Neural progenitor cell (in vitro differentiated cells): ENCODE data around the gene OSBPL8. TPM values are rescaled to one million over a fixed set of nuclear protein-coding genes. Genes with fewer than 3 reads are reported as not detected.

Experiments used
- DNase-seq: peaks from one replicate; pipeline ENCODE4 v3.0.0-alpha.2; 2016; ENCODE audit warnings: low spot score
- H2AFZ ChIP-seq: fragments of 200-600 bp; sonication (generic); replicated peaks from 2 replicates; pipeline ENCODE4 v1.6.1; 2016; ENCODE audit warnings: antibody characterized with exemption
- H3F3A ChIP-seq: fragments of 200-600 bp; sonication (generic); 2 replicates; pipeline ENCODE4 v1.6.1; 2016; ENCODE audit warnings: antibody characterized with exemption, low read depth
- H3K27ac ChIP-seq: fragments of 200-600 bp; sonication (generic); 2 replicates; pipeline ENCODE4 v1.5.1; 2016; ENCODE audit warnings: mild to moderate bottlenecking
- H3K27me3 ChIP-seq: fragments of 200-600 bp; sonication (generic); 2 replicates; pipeline ENCODE4 v1.6.1; 2016; ENCODE audit warnings: mild to moderate bottlenecking, moderate library complexity
- H3K36me3 ChIP-seq: fragments of 200-600 bp; sonication (generic); 2 replicates; pipeline ENCODE4 v1.5.1; 2016
- H3K4me1 ChIP-seq: fragments of 200-600 bp; sonication (generic); 2 replicates; pipeline ENCODE4 v1.6.1; 2016; ENCODE audit warnings: mixed run types
- H3K4me2 ChIP-seq: fragments of 200-600 bp; sonication (generic); 2 replicates; pipeline ENCODE4 v1.6.1; 2016
- H3K4me3 ChIP-seq: fragments of 200-600 bp; sonication (generic); 2 replicates; pipeline ENCODE4 v1.5.1; 2016
- H3K79me2 ChIP-seq: fragments of 200-600 bp; sonication (generic); 2 replicates; pipeline ENCODE4 v1.6.1; 2016; ENCODE audit warnings: low read depth
- H3K9ac ChIP-seq: fragments of 200-600 bp; sonication (generic); 2 replicates; pipeline ENCODE4 v1.6.1; 2016
- H3K9me3 ChIP-seq: fragments of 200-600 bp; sonication (generic); 2 replicates; pipeline ENCODE4 v1.5.1; 2016; ENCODE audit warnings: low read depth
- H4K20me1 ChIP-seq: fragments of 200-600 bp; sonication (generic); 2 replicates; pipeline ENCODE4 v1.6.1; 2016; ENCODE audit warnings: low read depth
- H3K27ac Mint-ChIP-seq: 3 replicates; pipeline ENCODE4 v1.8.0; 2021; ENCODE audit warnings: mixed read lengths
- H3K27me3 Mint-ChIP-seq: 2 replicates; pipeline ENCODE4 v1.8.0; 2022; ENCODE audit warnings: low read depth, mild to moderate bottlenecking, inconsistent platforms, moderate library complexity, mixed read lengths; ENCODE audit not compliant: insufficient read depth
- H3K36me3 Mint-ChIP-seq: 3 replicates; pipeline ENCODE4 v1.8.0; 2021; ENCODE audit warnings: mixed read lengths
- H3K4me1 Mint-ChIP-seq: 3 replicates; pipeline ENCODE4 v1.8.0; 2021; ENCODE audit warnings: mixed read lengths
- H3K4me3 Mint-ChIP-seq: 3 replicates; pipeline ENCODE4 v1.8.0; 2021; ENCODE audit warnings: mild to moderate bottlenecking, moderate library complexity, mixed read lengths
- H3K9me3 Mint-ChIP-seq: 3 replicates; pipeline ENCODE4 v1.8.0; 2020; ENCODE audit warnings: mixed read lengths
- CTCF ChIP-seq: fragments of 200-600 bp; sonication (generic); IDR thresholded peaks from 2 replicates; pipeline ENCODE4 v1.5.1; 2017; ENCODE audit warnings: antibody characterized with exemption, mild to moderate bottlenecking
- EZH2 ChIP-seq: fragments of 200-600 bp; sonication (generic); IDR thresholded peaks from 2 replicates; pipeline ENCODE4 v1.6.1; 2017; ENCODE audit warnings: antibody characterized with exemption, mild to moderate bottlenecking, moderate library complexity
- EZH2phosphoT487 ChIP-seq: fragments of 200-600 bp; sonication (generic); IDR thresholded peaks from 2 replicates; pipeline ENCODE4 v1.6.1; 2017; ENCODE audit warnings: antibody characterized with exemption
- total RNA-seq: library from RNA; depleted of rRNA; stranded (reverse); fragments of >200 nt; gene quantifications from 2 replicates; pipeline ENCODE4 v1.2.3, GENCODE V29; 2015; ENCODE audit warnings: low replicate concordance

OSBPL8 gene
- 73.0 and 93.6 TPM in 2 replicates for total RNA-seq

GRCh38 chr12:76559400-76560085 is at the start of gene OSBPL8:
OSBPL8 (minus strand) TSS chr12:76559771; CDS start chr12:76487551, 72,220 bp downstream.
- peaks cover 31% of the 10 kb centered on the region for H3K4me1 ChIP-seq
- H3F3A ChIP-seq, result peaks cover 26% of the 10 kb centered on the region
- H4K20me1 ChIP-seq, result peaks cover 17% of the 10 kb centered on the region
- no peaks in the 10 kb centered on the region for H3K9me3 ChIP-seq
- Mint-ChIP-seq H3K9me3 (no peaks in the 10 kb centered on the region), H3K27ac (peak within 1 kb of the TSS; percentile 96), H3K36me3 (peaks cover 5% of the 10 kb centered on the region), H3K4me3 (peak within 1 kb of the TSS; percentile 98), H3K27me3 (no peaks in the 10 kb centered on the region), H3K4me1 (peaks cover 30% of the 10 kb centered on the region)
- no peaks in the 10 kb centered on the region for H3K36me3 ChIP-seq
- TF ChIP-seq EZH2 (no peak), CTCF (peak; percentile 23)
- peak; percentile 97 for DNase-seq
- peak within 1 kb of the TSS; percentile 85 for H3K4me2 ChIP-seq
- H3K27ac ChIP-seq, result peak within 1 kb of the TSS; percentile 89
- H2AFZ ChIP-seq, result peak within 1 kb of the TSS; percentile 65
- peaks cover 45% of the 10 kb centered on the region for H3K79me2 ChIP-seq
- peak within 1 kb of the TSS; percentile 80 for H3K9ac ChIP-seq
- H3K4me3 ChIP-seq, result peak within 1 kb of the TSS; percentile 96
- no peaks in the 10 kb centered on the region for H3K27me3 ChIP-seq

- H3K27me3 Mint-ChIP-seq, result no peaks in the 10 kb centered on the region
- TF ChIP-seq CTCF, result no peak
- no peak for TF ChIP-seq EZH2
- TF ChIP-seq EZH2phosphoT487, result no peak
- H2AFZ ChIP-seq, result no peak overlapping the region
- no peaks in the 10 kb centered on the region for H3K4me1 Mint-ChIP-seq
- H3K27ac ChIP-seq, result no peak overlapping the region
- H3K4me3 Mint-ChIP-seq, result no peak overlapping the region
- H3K9me3 ChIP-seq, result no peaks in the 10 kb centered on the region
- H3K79me2 ChIP-seq, result no peaks in the 10 kb centered on the region
- DNase-seq, result no peak
- H3K36me3 ChIP-seq, result no peaks in the 10 kb centered on the region
- H3K4me1 ChIP-seq, result peaks cover 11% of the 10 kb centered on the region
- no peaks in the 10 kb centered on the region for H3K27me3 ChIP-seq
- H4K20me1 ChIP-seq, result no peaks in the 10 kb centered on the region
- H3K27ac Mint-ChIP-seq, result no peak overlapping the region
- H3K36me3 Mint-ChIP-seq, result no peaks in the 10 kb centered on the region
- no peaks in the 10 kb centered on the region for H3K9me3 Mint-ChIP-seq
- no peak overlapping the region for H3K4me3 ChIP-seq
- no peaks in the 10 kb centered on the region for H3F3A ChIP-seq
- H3K4me2 ChIP-seq, result no peak overlapping the region
- no peak overlapping the region for H3K9ac ChIP-seq
Measured at GRCh38 chr12:76608070-76608469, 48.5 kb upstream of the OSBPL8 start.

GRCh38 chr12:76595056-76595455 is 35.5 kb upstream of the OSBPL8 start:
- DNase-seq, result no peak
- Mint-ChIP-seq H3K4me3 (no peak overlapping the region), H3K27me3 (peaks cover 2% of the 10 kb centered on the region), H3K4me1 (no peaks in the 10 kb centered on the region), H3K27ac (no peak overlapping the region), H3K36me3 (no peaks in the 10 kb centered on the region), H3K9me3 (no peaks in the 10 kb centered on the region)
- TF ChIP-seq EZH2phosphoT487, result no peak
- no peak for TF ChIP-seq CTCF
- no peak for TF ChIP-seq EZH2
- H3K27me3 ChIP-seq, result no peaks in the 10 kb centered on the region
- no peak overlapping the region for H2AFZ ChIP-seq
- no peaks in the 10 kb centered on the region for H3K9me3 ChIP-seq
- no peak overlapping the region for H3K27ac ChIP-seq
- no peaks in the 10 kb centered on the region for H3K79me2 ChIP-seq
- no peak overlapping the region for H3K4me3 ChIP-seq
- no peaks in the 10 kb centered on the region for H3K36me3 ChIP-seq
- no peaks in the 10 kb centered on the region for H3K4me1 ChIP-seq
- no peaks in the 10 kb centered on the region for H3F3A ChIP-seq
- no peak overlapping the region for H3K9ac ChIP-seq
- H4K20me1 ChIP-seq, result no peaks in the 10 kb centered on the region
- H3K4me2 ChIP-seq, result no peak overlapping the region
